GM08714 (cell line): ENCODE measurements around the gene UMODL1.
A peak's percentile ranks its signal among the peaks of the same experiment; 100 is the strongest.
"Not testable (repeated sequence)": the region's sequence is repeated elsewhere in the genome, so short reads cannot be mapped to it uniquely, and the experiment has no call there.

Experiments
- H3K4me3 ChIP-seq: fragments of 200-500 bp; sonication (Bioruptor generic); 2 replicates; pipeline ENCODE4 v1.5.1; 2014; ENCODE audit warnings: mild to moderate bottlenecking, low read length, inconsistent platforms
- ZNF274 ChIP-seq: IDR thresholded peaks from 2 replicates; pipeline ENCODE4 v1.6.1; 2012; ENCODE audit warnings: mild to moderate bottlenecking, low read depth, low read length

Gene UMODL1

DNA sequence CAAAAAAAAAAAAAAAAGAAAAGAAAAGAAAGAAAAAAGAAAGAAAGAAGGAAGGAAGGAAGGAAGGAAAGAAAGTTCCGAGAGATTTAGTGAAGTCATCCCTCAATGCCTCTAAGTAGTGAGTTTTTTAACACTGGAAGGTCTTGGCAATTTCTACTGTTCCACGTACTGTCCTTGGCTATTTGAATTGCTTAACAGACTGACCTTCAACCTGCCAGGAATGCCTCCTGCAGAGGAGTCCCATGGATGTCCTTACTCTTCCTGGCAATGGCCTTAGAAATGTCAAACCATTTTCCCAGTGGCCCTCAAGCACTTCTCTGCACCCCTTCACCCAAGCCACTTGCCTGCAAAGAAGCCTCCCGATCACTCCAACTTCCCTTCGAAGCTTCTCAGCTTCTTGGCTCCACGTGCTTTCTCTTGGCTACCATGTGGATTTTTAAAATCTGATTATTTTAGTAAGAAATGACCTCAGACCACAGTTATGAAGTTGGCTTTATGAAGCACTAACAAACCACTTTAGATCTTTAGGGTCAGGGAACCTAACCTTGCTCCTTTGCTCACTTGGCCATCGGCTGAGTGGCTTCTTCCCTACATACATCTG is 104.1 kb downstream of the UMODL1 start:
- TF ChIP-seq ZNF274: no peak
- no peak overlapping the region for H3K4me3 ChIP-seq

DNA sequence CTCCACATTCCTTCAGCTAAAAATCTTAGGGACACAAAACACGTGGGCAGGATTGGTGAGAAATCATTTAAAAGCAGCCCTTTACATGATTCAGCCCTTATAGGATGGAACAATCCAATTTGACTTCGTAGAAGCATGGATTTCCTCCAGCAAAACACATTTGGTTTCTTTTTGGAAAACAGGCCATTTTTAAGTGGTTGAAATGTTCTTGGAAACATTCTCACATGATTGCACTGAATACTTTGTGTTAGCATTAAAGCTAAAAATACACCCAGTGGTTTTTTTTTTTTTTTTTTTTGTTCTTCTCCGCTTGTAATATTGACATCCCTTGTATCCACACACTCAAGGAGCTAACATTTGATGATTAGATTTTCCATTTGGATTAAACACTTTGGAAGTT is 105.7 kb downstream of the UMODL1 start:
- H3K4me3 ChIP-seq: no peak overlapping the region
- no peak for TF ChIP-seq ZNF274

DNA sequence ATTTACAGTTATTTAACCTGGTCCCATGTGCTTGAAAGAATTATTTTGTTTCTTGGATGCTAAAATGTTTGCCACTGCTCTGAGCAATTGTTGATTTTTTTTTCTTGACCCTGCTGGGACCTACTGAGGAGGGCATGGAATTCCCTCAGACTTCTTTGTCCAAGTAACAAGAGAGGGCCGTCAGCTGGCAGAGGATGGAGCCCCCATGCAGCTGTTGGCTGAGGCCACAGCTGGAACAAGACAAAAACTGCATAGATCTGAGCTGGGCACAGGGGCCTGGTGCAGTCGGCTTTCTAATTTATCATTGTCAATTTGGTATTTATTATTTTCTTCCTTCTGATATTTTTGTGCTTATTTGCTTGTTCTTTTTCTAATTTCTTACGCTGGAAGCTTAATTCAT is 108.2 kb downstream of the UMODL1 start:
- no peak overlapping the region for H3K4me3 ChIP-seq
- no peak for TF ChIP-seq ZNF274

DNA sequence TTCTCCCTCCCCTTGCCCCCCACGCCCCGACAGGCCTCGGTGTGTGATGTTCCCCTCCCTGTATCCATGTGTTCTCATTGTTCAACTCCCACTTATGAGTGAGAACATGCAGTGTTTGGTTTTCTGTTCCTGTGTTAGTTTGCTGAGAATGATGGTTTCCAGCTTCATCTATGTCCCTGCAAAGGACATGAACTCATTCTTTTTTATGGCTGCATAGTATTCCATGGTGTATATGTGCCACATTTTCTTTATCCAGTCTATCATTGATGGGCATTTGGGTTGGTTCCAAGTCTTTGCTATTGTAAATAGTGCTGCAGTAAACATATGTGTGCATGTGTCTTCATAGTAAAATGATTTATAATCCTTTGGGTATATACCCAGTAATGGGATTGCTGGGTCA is 108.9 kb downstream of the UMODL1 start:
- not testable (repeated sequence) for H3K4me3 ChIP-seq

DNA sequence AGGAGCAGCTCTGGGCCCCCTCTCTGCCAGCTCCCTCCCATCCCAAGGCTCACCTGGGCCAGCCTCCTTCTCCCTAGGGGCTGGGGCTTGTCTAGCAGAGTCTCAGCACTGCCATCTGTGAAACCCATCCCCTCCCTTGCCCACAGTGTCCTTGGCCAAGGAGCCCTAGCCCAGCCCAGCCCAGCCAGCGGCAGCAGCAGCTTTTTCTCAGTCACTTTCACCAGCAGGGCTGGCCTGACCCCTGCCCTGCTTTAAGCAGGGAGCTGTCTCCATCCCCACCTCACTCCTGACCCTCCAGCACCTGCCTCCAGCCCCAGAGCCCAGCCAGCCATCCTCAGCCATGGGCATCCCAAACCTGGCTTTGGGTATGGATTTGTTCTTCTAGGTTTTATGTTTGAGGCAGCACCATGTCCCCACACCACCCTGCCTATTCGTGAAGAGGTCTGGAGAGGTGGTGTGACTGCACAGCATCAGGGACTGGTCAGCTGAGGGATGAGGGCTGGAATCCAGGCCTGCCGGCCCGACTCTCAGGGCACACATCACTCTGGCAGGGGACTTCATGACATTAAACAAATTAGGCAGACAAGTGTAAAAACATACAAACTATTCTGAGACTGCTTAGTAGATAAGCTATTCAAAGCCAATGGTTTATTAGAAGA is 111.7 kb downstream of the UMODL1 start:
- H3K4me3 ChIP-seq: no peak overlapping the region
- no peak for TF ChIP-seq ZNF274

DNA sequence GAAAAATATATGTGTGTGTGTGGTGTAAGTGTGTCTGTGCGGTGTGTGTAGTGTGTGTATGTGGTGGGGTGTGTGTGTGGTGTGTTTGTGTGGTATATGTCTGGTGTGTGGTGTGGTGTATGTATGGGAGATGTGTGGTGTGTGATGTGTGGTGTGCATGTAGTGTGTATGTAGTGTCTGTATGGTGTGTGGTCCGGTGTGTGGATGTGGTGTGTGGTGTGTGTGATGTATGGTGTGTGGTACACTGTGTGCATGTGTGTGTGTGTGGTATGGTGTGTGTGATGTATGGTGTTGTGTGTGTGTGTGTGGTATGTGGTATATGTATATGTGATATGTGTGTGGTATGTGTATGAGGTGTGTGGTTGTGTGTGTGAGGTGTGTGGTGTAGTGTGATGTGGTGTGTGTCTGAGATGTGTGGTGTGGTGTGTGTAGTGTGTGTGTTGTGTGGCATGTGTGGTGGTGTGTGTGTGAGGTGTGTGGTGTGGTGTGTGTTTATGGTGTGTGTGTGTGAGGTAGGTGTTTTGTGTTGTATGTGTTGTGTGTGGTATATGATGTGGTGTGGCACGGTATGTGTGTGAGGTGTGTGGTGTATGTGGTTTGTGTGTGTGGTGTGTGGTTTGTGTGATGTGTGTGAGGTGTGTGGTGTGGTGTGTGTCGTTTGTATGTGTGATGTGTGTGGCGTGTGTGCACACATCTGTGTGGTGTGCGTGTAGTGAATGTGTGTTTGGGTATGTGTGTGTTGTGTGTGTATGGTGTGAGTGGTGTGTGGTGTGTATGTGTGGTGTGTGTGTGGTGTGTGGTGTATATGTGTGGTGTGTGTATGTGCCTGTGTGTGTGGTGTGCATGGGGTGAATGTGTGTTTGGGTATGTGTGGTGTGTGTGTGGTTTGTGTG is 112.5 kb downstream of the UMODL1 start:
- no peak overlapping the region for H3K4me3 ChIP-seq
- TF ChIP-seq ZNF274: no peak

DNA sequence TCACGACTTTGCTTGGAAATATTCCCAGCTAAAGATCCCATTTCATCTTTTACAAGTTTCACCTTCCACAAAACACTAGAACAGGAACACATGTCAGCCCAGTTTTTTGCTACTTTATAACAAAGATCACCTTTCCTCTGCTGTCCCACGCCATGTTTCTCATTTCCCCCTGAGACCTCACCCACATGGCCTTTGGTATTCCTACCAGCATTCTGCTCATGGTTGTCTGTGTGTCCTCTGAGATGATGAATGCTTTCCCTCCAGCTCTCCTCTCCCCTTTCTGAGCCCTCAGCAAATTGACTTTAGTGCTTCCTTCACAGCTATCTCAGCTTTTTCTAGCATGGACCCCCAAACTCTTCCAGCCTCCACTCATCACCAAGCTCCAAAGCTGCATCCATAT is 115.5 kb downstream of the UMODL1 start:
- no peak overlapping the region for H3K4me3 ChIP-seq
- no peak for TF ChIP-seq ZNF274

DNA sequence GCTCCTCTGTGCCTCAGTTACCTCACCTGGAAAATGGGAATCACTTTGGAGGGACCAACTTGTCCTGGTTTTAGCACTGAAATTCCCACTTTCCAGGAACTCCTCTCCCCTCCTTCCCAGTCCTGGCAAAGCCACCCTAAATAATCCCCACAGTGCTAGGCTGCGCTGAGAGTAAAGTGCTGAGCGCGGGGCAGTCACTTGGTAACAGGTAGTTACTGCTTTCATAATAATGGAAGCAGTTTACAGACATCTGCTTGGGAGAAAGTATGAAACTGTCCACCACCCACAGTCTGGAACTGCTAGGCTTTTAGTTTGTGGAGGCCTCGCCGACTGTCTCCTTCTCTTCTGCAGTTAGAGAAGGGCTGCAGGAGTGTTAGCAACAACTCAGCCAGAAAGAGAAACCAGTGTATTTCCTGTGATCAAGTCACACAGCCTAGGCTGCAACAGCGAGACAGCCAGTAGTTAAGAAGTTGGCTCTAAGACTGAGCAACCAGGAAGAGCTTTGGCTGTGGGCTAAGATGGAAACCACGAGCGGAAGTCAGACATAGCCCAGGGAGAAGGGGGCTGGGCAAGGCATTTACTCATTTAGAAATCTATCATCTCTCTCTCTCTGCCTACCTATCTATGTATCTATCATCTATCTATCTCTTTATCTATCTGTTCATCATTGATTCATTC is 117.0 kb downstream of the UMODL1 start:
- peak overlapping the region; percentile 3; the same call in 1 of the 2 replicates for H3K4me3 ChIP-seq
- TF ChIP-seq ZNF274: no peak

DNA sequence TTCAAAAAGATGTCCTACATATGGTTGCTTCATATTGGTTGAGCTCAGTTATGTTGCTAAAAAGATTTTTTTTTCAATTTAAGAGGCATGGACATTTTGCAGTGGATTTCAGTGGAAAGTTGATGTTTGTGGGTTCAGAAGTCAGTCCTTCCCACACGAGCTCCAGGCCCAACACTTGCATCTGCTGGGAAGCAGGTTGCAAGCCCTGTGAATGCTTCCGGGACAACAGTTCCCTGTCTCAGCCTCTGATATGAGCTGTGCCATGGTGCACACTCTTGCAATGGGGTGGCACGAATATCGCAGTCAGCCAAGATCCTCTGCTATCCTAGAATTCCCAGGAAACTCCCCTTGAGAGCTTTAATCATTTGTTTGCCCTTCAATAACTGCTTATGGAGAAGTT is 117.5 kb downstream of the UMODL1 start:
- no peak overlapping the region; the same call in 1 of the 2 replicates for H3K4me3 ChIP-seq

DNA sequence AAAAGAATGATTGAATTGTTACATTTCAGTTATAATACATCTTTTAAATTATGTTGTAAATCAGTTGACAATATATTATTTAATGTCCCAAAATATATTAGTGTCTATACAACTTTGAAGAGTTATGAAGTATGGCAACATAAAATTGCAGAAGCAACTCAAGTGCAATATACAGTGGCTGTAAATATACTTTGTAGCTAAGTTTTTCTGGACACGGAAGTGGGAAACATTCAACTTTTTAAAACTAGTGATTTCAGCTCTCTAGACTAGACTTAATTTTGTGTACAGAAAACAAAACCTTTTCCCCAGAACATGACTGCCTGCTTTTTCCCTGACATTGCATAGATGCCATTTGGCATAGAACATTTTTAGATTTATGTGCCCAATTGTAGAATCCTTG is 118.3 kb downstream of the UMODL1 start:
- no peak for TF ChIP-seq ZNF274
- no peak overlapping the region for H3K4me3 ChIP-seq

More for the DNA sequence above, 117.5 kb downstream of the UMODL1 start:
- no peak for TF ChIP-seq ZNF274

DNA sequence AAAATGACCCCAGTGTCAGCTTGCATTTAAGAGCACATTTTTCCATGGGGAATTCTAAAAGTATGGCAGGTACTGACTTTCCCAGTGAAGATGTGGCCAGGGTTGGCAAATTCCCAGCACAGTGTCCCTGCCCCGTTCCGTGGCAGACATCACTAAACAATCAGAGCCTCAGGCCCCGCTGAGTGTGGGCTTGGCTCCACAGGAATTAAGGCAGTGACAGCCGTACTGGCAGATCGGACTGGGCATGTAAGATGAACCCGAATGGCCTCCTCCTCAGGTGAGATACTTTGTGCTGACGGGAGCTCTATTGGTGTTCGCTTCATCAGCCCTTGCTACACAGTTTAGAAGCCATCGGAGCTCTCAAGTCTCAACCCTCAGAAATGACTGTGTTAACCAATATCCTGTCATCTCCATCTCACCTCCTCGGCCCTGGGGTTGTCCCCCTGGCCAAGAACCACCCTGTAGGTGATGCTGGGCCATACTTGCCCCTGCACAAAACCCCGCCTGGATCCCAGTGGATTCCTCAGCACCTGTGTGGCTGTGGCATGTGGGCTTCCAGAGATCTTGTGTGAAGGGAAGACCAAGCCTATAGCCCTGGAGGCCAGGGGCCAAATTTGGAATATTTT is 118.9 kb downstream of the UMODL1 start:
- no peak for TF ChIP-seq ZNF274
- no peak overlapping the region for H3K4me3 ChIP-seq

DNA sequence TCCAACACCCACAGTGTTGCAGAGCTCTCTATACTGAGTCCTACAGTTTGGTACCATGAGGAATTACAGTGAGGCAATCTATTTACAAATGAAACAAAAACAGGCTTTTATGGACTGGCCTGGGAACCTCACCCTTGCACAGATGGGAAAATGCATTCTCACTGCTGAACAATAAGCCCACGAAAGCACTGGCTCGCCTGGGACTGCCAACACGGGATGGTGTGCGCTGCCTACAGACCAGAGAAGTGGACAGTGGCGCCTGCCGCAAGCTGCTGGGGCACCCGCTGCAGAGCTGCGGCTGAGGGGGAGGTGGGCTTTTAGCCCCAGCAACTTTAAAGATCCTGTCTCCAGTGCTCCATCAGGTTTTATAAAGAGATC is 119.4 kb downstream of the UMODL1 start:
- no peak overlapping the region for H3K4me3 ChIP-seq
- no peak for TF ChIP-seq ZNF274

DNA sequence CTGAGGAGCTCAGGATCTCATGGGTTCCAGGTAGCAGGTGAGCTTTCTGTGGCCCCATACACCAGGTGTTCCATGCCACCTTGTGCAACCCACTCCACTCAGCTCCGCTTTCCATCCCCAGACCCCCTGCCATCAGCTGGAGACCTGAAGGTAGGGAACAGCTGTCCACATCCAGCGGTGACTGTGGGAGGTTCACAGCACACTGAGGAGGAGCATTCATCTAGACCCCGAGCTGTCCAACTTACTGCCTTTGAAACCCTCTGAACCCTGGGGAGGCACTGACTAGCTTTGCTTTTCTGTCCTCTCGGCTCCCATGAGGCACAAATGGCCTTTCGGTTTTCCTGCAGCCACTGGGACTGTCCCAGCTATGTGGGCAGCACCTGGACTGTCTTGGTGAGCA is 119.9 kb downstream of the UMODL1 start:
- TF ChIP-seq ZNF274: no peak

More for the DNA sequence above, 119.9 kb downstream of the UMODL1 start:
- H3K4me3 ChIP-seq: no peak overlapping the region
